ENCODE measurements around the gene SF3A1.

Gene SF3A1

GRCh38 chr22:30385942-30386341, 29.2 kb upstream of the SF3A1 start:
- DNase-seq: no peak

GRCh38 chr22:30383061-30383460, 26.4 kb upstream of the SF3A1 start:
- no peak for DNase-seq

- no peak for DNase-seq
Measured at GRCh38 chr22:30382340-30382739, 25.6 kb upstream of the SF3A1 start.

GRCh38 chr22:30381264-30381663, 24.6 kb upstream of the SF3A1 start:
- no peak for DNase-seq

GRCh38 chr22:30380011-30380410, 23.3 kb upstream of the SF3A1 start:
- no peak for DNase-seq

GRCh38 chr22:30375312-30375849, 18.7 kb upstream of the SF3A1 start:
- no peak for DNase-seq

- DNase-seq: no peak
Measured at GRCh38 chr22:30373331-30374325, 16.9 kb upstream of the SF3A1 start.

- DNase-seq: no peak
Measured at GRCh38 chr22:30372915-30373314, 16.2 kb upstream of the SF3A1 start.

- DNase-seq: no peak
Measured at GRCh38 chr22:30371981-30372380, 15.3 kb upstream of the SF3A1 start.

- no peak for DNase-seq
Measured at GRCh38 chr22:30371321-30371720, 14.6 kb upstream of the SF3A1 start.

- DNase-seq: no peak
Measured at GRCh38 chr22:30370641-30371230, 14.0 kb upstream of the SF3A1 start.

- DNase-seq: no peak
Measured at GRCh38 chr22:30368420-30368819, 11.7 kb upstream of the SF3A1 start.

- no peak for DNase-seq
Measured at GRCh38 chr22:30365891-30366290, 9.2 kb upstream of the SF3A1 start.

GRCh38 chr22:30362651-30363281, 6.1 kb upstream of the SF3A1 start:
- DNase-seq: no peak

GRCh38 chr22:30361916-30362650, 5.4 kb upstream of the SF3A1 start:
- no peak for DNase-seq

GRCh38 chr22:30358541-30358940, 1.8 kb upstream of the SF3A1 start:
- DNase-seq: no peak

- DNase-seq: no peak
Measured at GRCh38 chr22:30357650-30358215, 1.0 kb upstream of the SF3A1 start.

- peak in 1 of 2 donors; percentile 7 for DNase-seq
Measured at GRCh38 chr22:30357236-30357570, 509 bp upstream of the SF3A1 start.

- no peak for DNase-seq
Measured at GRCh38 chr22:30354644-30355043, 2.0 kb downstream of the SF3A1 start.

GRCh38 chr22:30351226-30351625, 5.5 kb downstream of the SF3A1 start:
- no peak for DNase-seq

GRCh38 chr22:30348809-30349208, 7.9 kb downstream of the SF3A1 start:
- no peak for DNase-seq

GRCh38 chr22:30348404-30348803, 8.3 kb downstream of the SF3A1 start:
- no peak for DNase-seq
